Measurements from ENCODE around the gene CCDC146.
"Not testable (repeated sequence)": the region's sequence is repeated elsewhere in the genome, so short reads cannot be mapped to it uniquely, and the experiment has no call there.

GRCh38 chr7:77334039-77334438 lies 211.6 kb downstream of the CCDC146 start:
- TF ChIP-seq CTCF, POLR2AphosphoS5 (IDR thresholded peaks at IDR 0.05): not testable (repeated sequence)
